DND-41 (cell line): ENCODE measurements around the gene SMIM41.

ENCODE experiments used
- ATAC-seq: fragments of 200-7000 bp; cut with Tn5 transposase; 3 replicates; pipeline ENCODE4 v1.9.1; 2021; ENCODE audit warnings: low read depth; ENCODE audit not compliant: insufficient read depth
- DNase-seq: peaks from one replicate; pipeline ENCODE4 v3.0.0-alpha.2; 2020
- H2AFZ ChIP-seq: 2 replicates; pipeline ENCODE4 v1.6.0; 2012; ENCODE audit warnings: low read depth, low read length
- H3K27ac ChIP-seq: 2 replicates; pipeline ENCODE4 v1.5.1; 2012; ENCODE audit warnings: low read length, inconsistent platforms
- H3K27me3 ChIP-seq: fragments of 200-600 bp; sonication (generic); 2 replicates; pipeline ENCODE4 v1.6.0; 2012; ENCODE audit warnings: low read length, mild to moderate bottlenecking, inconsistent platforms; ENCODE audit not compliant: insufficient read depth, poor library complexity
- H3K36me3 ChIP-seq: 2 replicates; pipeline ENCODE4 v1.5.1; 2012; ENCODE audit warnings: low read length, inconsistent platforms; ENCODE audit not compliant: insufficient read depth
- H3K4me1 ChIP-seq: 2 replicates; pipeline ENCODE4 v1.5.1; 2012; ENCODE audit warnings: mild to moderate bottlenecking, low read length; ENCODE audit not compliant: insufficient read depth
- H3K4me2 ChIP-seq: 2 replicates; pipeline ENCODE4 v1.6.0; 2012; ENCODE audit warnings: mild to moderate bottlenecking, moderate library complexity, low read length, inconsistent platforms; ENCODE audit not compliant: insufficient read depth
- H3K4me3 ChIP-seq, 2 experiments: fragments of 200-600 bp in 1 of 2; shearing (Covaris generic) in 1 of 2; 2 replicates each; pipeline ENCODE4 v1.5.1; 2012 to 2016; ENCODE audit warnings: inconsistent platforms in 2 of 2, low read length in 2 of 2, mild to moderate bottlenecking in 2 of 2, low read depth in 1 of 2, moderate library complexity in 1 of 2
- H3K79me2 ChIP-seq: 2 replicates; pipeline ENCODE4 v1.6.0; 2012; ENCODE audit warnings: low read length, inconsistent platforms; ENCODE audit not compliant: insufficient read depth
- H3K9ac ChIP-seq: 2 replicates; pipeline ENCODE4 v1.6.0; 2012; ENCODE audit warnings: low read depth, mild to moderate bottlenecking, inconsistent platforms, low read length, moderate library complexity
- H3K9me3 ChIP-seq: 2 replicates; pipeline ENCODE4 v1.5.1; 2012; ENCODE audit warnings: low read length, moderate library complexity, mild to moderate bottlenecking, inconsistent platforms; ENCODE audit not compliant: insufficient read depth, severe bottlenecking
- H4K20me1 ChIP-seq: 2 replicates; pipeline ENCODE4 v1.6.0; 2012; ENCODE audit warnings: low read length; ENCODE audit not compliant: insufficient read depth
- EZH2 ChIP-seq: IDR thresholded peaks from 3 replicates; pipeline ENCODE4 v1.6.1; 2012; ENCODE audit warnings: borderline replicate concordance, low read depth, mild to moderate bottlenecking, moderate library complexity, low read length, inconsistent platforms; ENCODE audit not compliant: severe bottlenecking
- TF ChIP-seq, protein P1 (sequence below): IDR thresholded peaks from 2 replicates; pipeline ENCODE4 v1.5.1; 2012; ENCODE audit warnings: borderline replicate concordance, low read length, moderate library complexity, mild to moderate bottlenecking; ENCODE audit not compliant: poor library complexity, severe bottlenecking; ENCODE audit errors: extremely low read depth

The SMIM41 gene

GRCh38 chr12:52067081-52067374, 12.5 kb upstream of the SMIM41 start:
- H3K27me3 ChIP-seq, result no peaks in the 10 kb centered on the region
- H3K4me2 ChIP-seq, result no peak overlapping the region
- no peak for DNase-seq
- peaks cover 24% of the 10 kb centered on the region for H3K4me1 ChIP-seq
- no peaks in the 10 kb centered on the region for H3K9me3 ChIP-seq
- TF ChIP-seq, protein P1, sequence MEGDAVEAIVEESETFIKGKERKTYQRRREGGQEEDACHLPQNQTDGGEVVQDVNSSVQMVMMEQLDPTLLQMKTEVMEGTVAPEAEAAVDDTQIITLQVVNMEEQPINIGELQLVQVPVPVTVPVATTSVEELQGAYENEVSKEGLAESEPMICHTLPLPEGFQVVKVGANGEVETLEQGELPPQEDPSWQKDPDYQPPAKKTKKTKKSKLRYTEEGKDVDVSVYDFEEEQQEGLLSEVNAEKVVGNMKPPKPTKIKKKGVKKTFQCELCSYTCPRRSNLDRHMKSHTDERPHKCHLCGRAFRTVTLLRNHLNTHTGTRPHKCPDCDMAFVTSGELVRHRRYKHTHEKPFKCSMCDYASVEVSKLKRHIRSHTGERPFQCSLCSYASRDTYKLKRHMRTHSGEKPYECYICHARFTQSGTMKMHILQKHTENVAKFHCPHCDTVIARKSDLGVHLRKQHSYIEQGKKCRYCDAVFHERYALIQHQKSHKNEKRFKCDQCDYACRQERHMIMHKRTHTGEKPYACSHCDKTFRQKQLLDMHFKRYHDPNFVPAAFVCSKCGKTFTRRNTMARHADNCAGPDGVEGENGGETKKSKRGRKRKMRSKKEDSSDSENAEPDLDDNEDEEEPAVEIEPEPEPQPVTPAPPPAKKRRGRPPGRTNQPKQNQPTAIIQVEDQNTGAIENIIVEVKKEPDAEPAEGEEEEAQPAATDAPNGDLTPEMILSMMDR, result no peak
- no peak for TF ChIP-seq EZH2
- H4K20me1 ChIP-seq, result peaks cover 4% of the 10 kb centered on the region; the same call in 1 of the 2 replicates
- no peak overlapping the region for H3K27ac ChIP-seq
- H3K36me3 ChIP-seq, result peaks cover 4% of the 10 kb centered on the region
- ATAC-seq, result no peak
- no peak overlapping the region for H3K4me3 ChIP-seq
- H2AFZ ChIP-seq, result no peak overlapping the region
- peaks cover 22% of the 10 kb centered on the region for H3K79me2 ChIP-seq
- H3K9ac ChIP-seq, result no peak overlapping the region

DNA sequence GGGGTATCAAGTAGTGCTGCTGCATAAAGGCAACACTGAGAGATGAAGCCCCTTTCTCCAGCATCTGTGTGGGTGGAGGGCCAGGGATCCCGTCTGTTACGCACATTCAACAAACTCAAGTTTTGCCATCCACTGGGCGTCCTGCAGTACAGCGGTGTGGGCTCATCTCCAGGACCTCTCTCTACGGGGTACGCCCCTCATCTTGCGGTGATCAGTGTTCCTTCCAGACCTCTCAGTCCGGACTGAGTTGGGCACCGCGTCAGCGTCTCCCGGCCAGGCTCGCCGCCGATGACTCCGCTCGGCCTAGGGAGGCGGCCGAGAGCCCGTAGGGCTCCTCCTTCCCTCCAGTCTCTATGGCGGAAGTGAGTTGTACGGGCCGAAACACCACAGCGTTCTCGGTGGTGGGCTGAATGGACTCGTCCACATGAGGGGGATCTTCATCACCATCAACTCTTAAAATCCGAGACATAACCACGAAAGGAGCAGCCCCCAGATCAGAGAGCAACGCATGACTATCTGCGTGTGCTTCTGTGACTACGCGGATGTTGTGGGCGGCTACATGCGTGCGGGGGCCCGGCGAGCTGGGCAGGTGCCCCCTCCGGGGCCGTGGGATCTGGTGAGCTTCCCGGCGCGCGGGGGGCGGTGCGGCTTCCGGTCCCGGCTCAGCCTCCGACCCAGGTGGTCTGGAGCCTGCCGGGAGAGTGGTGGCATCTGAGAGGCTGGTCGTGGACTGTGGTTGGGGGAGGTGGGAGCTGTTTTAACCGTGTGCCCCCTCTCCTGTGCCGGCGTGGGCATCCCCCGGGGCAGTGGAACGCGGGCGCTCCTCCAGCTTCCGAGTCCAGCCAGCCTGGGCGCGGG, 9.9 kb upstream of the SMIM41 start, which contains the start of gene ATG101:
TSS of gene ATG101 (plus strand) at position 652 of the 858 bp plus-strand sequence. CDS start 3,673 bp downstream, outside the sequence.
- no peak for TF ChIP-seq EZH2
- TF ChIP-seq, protein P1, result peak; percentile 98
- peaks cover 14% of the 10 kb centered on the region; the same call in 1 of the 2 replicates for H4K20me1 ChIP-seq
- H3K79me2 ChIP-seq, result peaks cover 46% of the 10 kb centered on the region
- H3K4me3 ChIP-seq, result peak within 1 kb of the TSS; percentile 77 to 87
- peak; percentile 90 for DNase-seq
- H3K4me2 ChIP-seq, result peak within 1 kb of the TSS; percentile 96
- H3K27ac ChIP-seq, result peak within 1 kb of the TSS; percentile 94
- H3K36me3 ChIP-seq, result peaks cover 26% of the 10 kb centered on the region
- peak within 1 kb of the TSS; percentile 75 for H3K9ac ChIP-seq
- peaks cover 46% of the 10 kb centered on the region for H3K4me1 ChIP-seq
- peak within 1 kb of the TSS; percentile 98 for H2AFZ ChIP-seq
- no peaks in the 10 kb centered on the region for H3K9me3 ChIP-seq
- no peaks in the 10 kb centered on the region for H3K27me3 ChIP-seq
- peak; percentile 97 for ATAC-seq

DNA sequence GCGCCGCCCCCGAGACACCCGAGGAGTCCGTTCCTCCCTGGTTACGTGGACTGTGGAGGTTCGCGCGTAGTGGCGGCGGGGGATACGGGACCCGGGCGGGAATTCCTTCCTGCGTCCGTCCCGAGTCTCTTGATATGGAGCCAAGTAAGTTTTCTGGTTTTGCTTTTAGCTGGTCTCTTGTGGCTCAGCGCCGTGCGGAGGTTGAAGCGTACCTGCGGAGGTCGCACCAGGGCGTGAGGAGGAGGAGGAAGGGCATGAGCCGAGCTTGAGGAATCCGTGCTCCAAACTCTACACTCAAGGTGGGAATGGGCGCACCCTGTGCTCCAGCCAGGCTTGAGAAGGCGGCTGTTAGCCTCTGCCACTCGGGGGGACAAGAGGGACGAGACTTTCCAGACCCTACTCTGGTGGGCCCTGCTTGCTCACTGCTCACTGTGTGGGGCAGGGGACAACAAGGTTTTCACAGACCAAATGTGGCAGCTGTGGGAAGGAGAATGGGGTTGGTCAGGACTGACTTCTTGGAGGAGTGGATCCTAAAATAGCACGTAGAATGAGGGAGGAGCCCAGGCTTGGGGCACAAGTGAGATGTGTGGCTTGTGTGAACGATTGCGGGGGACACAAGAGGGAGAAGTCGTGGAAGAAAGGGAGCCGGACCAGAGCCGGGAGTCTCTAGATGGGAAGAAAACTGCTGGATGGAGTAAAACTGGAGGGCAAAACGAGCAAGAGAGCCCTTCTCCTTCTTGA, 9.1 kb upstream of the SMIM41 start:
- H3K36me3 ChIP-seq, result peaks cover 34% of the 10 kb centered on the region
- ATAC-seq (no peak; the same call in 1 of the 3 replicates), DNase-seq (no peak)
- H3K4me3 ChIP-seq, result peak overlapping the region; percentile 77 to 87
- peak overlapping the region; percentile 98 for H2AFZ ChIP-seq
- H3K27me3 ChIP-seq, result no peaks in the 10 kb centered on the region
- peak overlapping the region; percentile 96 for H3K4me2 ChIP-seq
- TF ChIP-seq, protein P1, result no peak
- no peak for TF ChIP-seq EZH2
- H3K4me1 ChIP-seq, result peaks cover 46% of the 10 kb centered on the region
- H3K9me3 ChIP-seq, result no peaks in the 10 kb centered on the region
- H3K27ac ChIP-seq, result peak overlapping the region; percentile 94
- H3K9ac ChIP-seq, result peak overlapping the region; percentile 75
- peaks cover 18% of the 10 kb centered on the region; the same call in 1 of the 2 replicates for H4K20me1 ChIP-seq
- peaks cover 49% of the 10 kb centered on the region for H3K79me2 ChIP-seq
